Astrocyte (in vitro differentiated cells and primary cell): ENCODE data around the gene ZBTB7B.

Experiments
- CTCF ChIP-seq: IDR thresholded peaks from 2 replicates; pipeline ENCODE4 v1.5.1; 2011; ENCODE audit warnings: low read depth, mild to moderate bottlenecking, inconsistent platforms, low read length, moderate library complexity; ENCODE audit not compliant: insufficient read depth
- EZH2 ChIP-seq: IDR thresholded peaks from 2 replicates; pipeline ENCODE4 v1.6.1; 2012; ENCODE audit warnings: mild to moderate bottlenecking, low read length, inconsistent platforms; ENCODE audit not compliant: insufficient read depth

DNA sequence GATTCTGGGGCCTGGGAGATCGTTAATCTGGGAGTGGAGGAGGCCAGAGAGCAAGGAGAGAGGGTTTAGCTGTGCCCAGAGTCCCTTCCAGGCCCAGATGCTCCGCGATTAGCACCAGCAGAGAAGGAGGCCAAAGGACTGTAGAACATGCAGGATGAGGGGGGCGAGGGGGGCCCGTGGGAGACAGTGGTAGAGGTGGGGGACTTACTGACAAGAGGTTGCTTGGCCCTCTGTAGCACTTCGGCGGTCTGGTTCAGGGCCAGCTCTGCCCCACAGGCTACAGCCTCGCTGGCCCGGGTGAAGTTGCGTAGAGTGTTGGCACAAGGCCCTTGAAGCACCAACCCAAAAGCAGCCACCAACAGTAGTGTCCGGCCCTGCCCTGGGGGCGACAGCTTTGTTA lies 30.3 kb downstream of the ZBTB7B start:
- TF ChIP-seq EZH2 (no peak), CTCF (no peak)
